GM12872 (cell line): ENCODE measurements around the gene SP6.

Experiments used
- CTCF ChIP-seq: IDR thresholded peaks from 3 replicates; pipeline ENCODE4 v1.5.1; 2011; ENCODE audit warnings: low read depth, mild to moderate bottlenecking, low read length, moderate library complexity; ENCODE audit not compliant: insufficient read depth

Gene SP6

DNA sequence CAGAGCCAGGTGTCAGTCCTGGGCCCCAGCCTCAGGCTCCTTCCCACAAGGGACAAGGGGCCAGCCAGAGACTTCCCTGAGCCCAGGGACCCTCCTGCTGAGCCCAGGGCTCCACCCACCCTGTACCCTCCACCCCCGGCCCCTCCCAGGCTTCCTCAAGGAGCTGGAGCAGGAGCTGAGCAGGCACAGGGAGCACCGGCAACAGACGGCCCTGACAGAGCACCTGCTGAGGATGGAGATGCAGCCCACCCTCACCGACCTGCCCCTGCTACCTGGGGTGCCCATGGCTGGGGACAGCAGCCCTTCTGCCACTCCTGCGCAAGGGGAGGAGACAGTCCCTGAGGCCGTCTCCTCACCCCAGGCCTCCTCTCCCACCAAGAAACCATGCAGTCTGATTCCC is 14.4 kb downstream of the SP6 start:
- TF ChIP-seq CTCF: no peak

DNA sequence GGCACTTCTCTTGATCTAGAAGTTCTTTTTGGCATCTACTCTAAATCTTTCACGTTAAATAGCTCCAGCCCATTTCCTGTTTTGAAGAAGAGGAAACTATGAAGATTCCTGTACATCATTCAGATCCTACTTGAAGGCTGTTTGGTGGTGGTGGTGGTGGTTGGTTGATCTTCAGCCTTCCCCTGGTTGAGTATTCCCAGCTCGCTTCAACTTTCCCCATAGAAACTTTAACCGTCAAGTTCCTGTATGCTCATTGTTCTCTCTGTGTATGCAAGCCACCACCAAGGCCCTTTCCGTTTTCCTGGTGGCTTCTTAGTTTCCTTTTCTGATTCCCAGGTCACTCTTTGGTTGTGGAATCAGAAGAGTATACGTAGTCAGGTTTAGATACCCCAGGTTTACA is 16.2 kb downstream of the SP6 start:
- TF ChIP-seq CTCF: no peak

DNA sequence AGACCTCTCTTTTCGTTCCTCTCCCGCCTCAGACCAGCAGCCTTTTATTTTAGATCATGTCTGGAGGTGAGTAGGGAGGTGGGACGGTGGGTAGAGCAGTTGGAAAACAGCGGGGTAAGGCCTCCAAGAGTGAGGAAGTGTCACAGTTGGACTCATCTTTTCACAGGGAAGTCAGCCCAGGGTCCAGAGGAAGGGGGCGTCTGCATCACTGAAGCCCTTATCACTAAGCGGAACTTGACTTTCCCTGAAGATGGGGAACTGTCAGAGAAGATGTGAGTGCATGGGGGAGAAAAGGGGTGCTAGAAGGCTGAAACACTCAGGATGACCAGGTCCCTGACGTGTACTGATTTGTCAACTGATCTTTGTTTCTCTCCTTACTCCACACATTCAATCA is 19.0 kb downstream of the SP6 start:
- TF ChIP-seq CTCF: no peak

GRCh38 chr17:47831003-47831933 is 19.7 kb downstream of the SP6 start, which contains the start of the genes LRRC46 and MRPL10:
Gene LRRC46 (plus strand): TSS chr17:47831670. CDS start chr17:47831990, 320 bp downstream.
Gene MRPL10 (minus strand): TSS chr17:47831541. CDS start chr17:47831511, 30 bp downstream.
- TF ChIP-seq CTCF: peak; percentile 31; the same call in 1 of the 3 replicates

DNA sequence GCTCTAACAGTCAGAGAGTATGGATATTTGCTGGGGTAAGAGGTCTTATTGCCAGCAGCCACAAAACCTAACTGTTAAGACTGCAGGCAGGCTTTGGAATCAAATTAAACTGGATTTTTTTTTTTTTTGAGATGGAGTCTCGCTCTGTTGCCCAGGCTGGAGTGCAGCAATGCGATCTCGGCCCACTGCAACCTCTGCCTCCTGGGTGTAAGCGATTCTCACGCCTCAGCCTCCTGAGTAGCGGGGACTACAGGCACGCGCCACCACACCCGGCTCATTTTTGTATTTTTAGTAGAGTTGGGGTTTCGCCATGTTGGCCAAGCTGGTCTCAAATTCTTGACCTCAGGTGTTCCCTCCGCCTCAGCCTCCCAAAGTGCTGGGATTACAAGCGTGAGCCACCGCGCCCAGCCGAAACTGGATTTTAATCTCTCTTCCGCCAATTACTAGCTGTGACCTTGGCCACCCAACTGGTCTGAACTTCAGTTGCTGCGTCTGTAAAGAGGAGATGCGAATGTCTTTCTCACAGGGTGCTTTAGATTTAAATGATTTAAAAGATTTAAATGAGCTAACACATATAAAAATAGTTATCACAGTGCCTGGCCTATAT is 20.5 kb downstream of the SP6 start:
- no peak for TF ChIP-seq CTCF

- no peak for TF ChIP-seq CTCF
These were observed 21.1 kb downstream of the SP6 start for GRCh38 chr17:47829870-47830269.

- no peak for TF ChIP-seq CTCF
These were observed 27.4 kb downstream of the SP6 start for GRCh38 chr17:47823519-47823918.
